Neural cell (in vitro differentiated cells): ENCODE results near the gene PRODH.

Source experiments
- EP300 ChIP-seq: fragments of 450-650 bp; conservative IDR thresholded peaks from 2 replicates; pipeline ENCODE4 v1.6.1; 2014; ENCODE audit warnings: antibody characterized with exemption, mild to moderate bottlenecking, moderate library complexity; ENCODE audit not compliant: poor library complexity, severe bottlenecking
- EZH2 ChIP-seq: fragments of 200-600, 300-800 bp; shearing (Covaris generic), sonication (generic); IDR thresholded peaks from 2 replicates; pipeline ENCODE4 v1.6.1; 2014; ENCODE audit warnings: antibody characterized with exemption, low read length, borderline replicate concordance, mild to moderate bottlenecking; ENCODE audit not compliant: insufficient read depth, poor library complexity, severe bottlenecking
- MXI1 ChIP-seq: fragments of 450-650 bp; conservative IDR thresholded peaks from 2 replicates; pipeline ENCODE4 v1.6.1; 2014; ENCODE audit warnings: antibody characterized with exemption, mild to moderate bottlenecking; ENCODE audit not compliant: poor library complexity, severe bottlenecking
- POLR2AphosphoS5 ChIP-seq: IDR thresholded peaks from 2 replicates; pipeline ENCODE4 v1.6.1; 2012
- SMC3 ChIP-seq: fragments of 450-650 bp; conservative IDR thresholded peaks from 2 replicates; pipeline ENCODE4 v1.6.1; 2014; ENCODE audit warnings: antibody characterized with exemption, mild to moderate bottlenecking, moderate library complexity; ENCODE audit not compliant: poor library complexity
- TAF1 ChIP-seq: IDR thresholded peaks from 2 replicates; pipeline ENCODE4 v1.6.1; 2012; ENCODE audit warnings: low read depth
- TF ChIP-seq, protein P1 (sequence below): fragments of 450-650 bp; IDR thresholded peaks from 2 replicates; pipeline ENCODE4 v1.5.1; 2014; ENCODE audit warnings: antibody characterized with exemption, mild to moderate bottlenecking, moderate library complexity; ENCODE audit not compliant: poor library complexity, severe bottlenecking
- TF ChIP-seq, protein P2 (sequence below): IDR thresholded peaks from 2 replicates; pipeline ENCODE4 v1.6.1; 2012; ENCODE audit warnings: borderline replicate concordance

DNA sequence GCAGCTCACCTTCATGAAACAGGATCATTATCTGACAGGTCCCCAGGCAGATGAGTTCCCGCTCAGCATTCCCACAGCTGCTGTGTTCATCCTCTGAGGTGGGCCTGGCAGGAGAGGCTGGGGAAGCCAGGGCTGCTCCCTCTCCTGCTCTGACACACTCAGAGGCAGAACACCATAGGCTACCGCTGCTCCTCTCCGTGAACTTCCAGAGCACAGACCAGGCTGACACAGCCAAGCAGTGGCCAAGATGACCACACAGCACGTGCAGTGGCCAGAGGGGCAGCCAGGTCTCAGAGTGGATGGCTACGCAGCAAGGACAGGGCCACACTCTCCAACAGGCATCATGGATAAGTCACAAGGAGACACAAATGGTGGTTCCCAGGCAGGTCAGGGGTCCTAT, 8.5 kb downstream of the PRODH start:
- no peak for TF ChIP-seq SMC3
- no peak for TF ChIP-seq POLR2AphosphoS5
- TF ChIP-seq, protein P1, sequence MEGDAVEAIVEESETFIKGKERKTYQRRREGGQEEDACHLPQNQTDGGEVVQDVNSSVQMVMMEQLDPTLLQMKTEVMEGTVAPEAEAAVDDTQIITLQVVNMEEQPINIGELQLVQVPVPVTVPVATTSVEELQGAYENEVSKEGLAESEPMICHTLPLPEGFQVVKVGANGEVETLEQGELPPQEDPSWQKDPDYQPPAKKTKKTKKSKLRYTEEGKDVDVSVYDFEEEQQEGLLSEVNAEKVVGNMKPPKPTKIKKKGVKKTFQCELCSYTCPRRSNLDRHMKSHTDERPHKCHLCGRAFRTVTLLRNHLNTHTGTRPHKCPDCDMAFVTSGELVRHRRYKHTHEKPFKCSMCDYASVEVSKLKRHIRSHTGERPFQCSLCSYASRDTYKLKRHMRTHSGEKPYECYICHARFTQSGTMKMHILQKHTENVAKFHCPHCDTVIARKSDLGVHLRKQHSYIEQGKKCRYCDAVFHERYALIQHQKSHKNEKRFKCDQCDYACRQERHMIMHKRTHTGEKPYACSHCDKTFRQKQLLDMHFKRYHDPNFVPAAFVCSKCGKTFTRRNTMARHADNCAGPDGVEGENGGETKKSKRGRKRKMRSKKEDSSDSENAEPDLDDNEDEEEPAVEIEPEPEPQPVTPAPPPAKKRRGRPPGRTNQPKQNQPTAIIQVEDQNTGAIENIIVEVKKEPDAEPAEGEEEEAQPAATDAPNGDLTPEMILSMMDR, result no peak
- TF ChIP-seq EP300, result no peak
- no peak for TF ChIP-seq TAF1
- TF ChIP-seq, protein P2, sequence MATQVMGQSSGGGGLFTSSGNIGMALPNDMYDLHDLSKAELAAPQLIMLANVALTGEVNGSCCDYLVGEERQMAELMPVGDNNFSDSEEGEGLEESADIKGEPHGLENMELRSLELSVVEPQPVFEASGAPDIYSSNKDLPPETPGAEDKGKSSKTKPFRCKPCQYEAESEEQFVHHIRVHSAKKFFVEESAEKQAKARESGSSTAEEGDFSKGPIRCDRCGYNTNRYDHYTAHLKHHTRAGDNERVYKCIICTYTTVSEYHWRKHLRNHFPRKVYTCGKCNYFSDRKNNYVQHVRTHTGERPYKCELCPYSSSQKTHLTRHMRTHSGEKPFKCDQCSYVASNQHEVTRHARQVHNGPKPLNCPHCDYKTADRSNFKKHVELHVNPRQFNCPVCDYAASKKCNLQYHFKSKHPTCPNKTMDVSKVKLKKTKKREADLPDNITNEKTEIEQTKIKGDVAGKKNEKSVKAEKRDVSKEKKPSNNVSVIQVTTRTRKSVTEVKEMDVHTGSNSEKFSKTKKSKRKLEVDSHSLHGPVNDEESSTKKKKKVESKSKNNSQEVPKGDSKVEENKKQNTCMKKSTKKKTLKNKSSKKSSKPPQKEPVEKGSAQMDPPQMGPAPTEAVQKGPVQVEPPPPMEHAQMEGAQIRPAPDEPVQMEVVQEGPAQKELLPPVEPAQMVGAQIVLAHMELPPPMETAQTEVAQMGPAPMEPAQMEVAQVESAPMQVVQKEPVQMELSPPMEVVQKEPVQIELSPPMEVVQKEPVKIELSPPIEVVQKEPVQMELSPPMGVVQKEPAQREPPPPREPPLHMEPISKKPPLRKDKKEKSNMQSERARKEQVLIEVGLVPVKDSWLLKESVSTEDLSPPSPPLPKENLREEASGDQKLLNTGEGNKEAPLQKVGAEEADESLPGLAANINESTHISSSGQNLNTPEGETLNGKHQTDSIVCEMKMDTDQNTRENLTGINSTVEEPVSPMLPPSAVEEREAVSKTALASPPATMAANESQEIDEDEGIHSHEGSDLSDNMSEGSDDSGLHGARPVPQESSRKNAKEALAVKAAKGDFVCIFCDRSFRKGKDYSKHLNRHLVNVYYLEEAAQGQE, result no peak
- TF ChIP-seq EZH2, result no peak
- TF ChIP-seq MXI1, result no peak
